NCI-H187 treated with DMSO at 0.1 percent for 48 hours (cell line): ENCODE measurements around the gene KCNK18.

ENCODE experiments used
- DNase-seq: peaks from one replicate; lab custom pipeline; 2025; lab: John Stamatoyannopoulos, UW

Gene KCNK18

GRCh38 chr10:117253908-117254307 is 56.6 kb downstream of the KCNK18 start:
- DNase-seq, result no peak

- no peak for DNase-seq
These were observed 57.0 kb downstream of the KCNK18 start for GRCh38 chr10:117254338-117254737.

- no peak for DNase-seq
These were observed 57.8 kb downstream of the KCNK18 start for GRCh38 chr10:117254774-117255735.

- no peak for DNase-seq
These were observed 58.7 kb downstream of the KCNK18 start for GRCh38 chr10:117255835-117256460.

- DNase-seq, result no peak
These were observed 59.6 kb downstream of the KCNK18 start for GRCh38 chr10:117256910-117257309.

- DNase-seq, result no peak
These were observed 60.4 kb downstream of the KCNK18 start for GRCh38 chr10:117257721-117258120.

- no peak for DNase-seq
These were observed 62.0 kb downstream of the KCNK18 start for GRCh38 chr10:117259279-117259678.
